Brain pericyte (primary cell): ENCODE data around the gene HPS3.

ENCODE experiments used
- DNase-seq: peaks from one replicate; pipeline ENCODE4 v3.0.0-alpha.2; 2012; ENCODE audit warnings: low read depth, low spot score

HPS3 gene

DNA sequence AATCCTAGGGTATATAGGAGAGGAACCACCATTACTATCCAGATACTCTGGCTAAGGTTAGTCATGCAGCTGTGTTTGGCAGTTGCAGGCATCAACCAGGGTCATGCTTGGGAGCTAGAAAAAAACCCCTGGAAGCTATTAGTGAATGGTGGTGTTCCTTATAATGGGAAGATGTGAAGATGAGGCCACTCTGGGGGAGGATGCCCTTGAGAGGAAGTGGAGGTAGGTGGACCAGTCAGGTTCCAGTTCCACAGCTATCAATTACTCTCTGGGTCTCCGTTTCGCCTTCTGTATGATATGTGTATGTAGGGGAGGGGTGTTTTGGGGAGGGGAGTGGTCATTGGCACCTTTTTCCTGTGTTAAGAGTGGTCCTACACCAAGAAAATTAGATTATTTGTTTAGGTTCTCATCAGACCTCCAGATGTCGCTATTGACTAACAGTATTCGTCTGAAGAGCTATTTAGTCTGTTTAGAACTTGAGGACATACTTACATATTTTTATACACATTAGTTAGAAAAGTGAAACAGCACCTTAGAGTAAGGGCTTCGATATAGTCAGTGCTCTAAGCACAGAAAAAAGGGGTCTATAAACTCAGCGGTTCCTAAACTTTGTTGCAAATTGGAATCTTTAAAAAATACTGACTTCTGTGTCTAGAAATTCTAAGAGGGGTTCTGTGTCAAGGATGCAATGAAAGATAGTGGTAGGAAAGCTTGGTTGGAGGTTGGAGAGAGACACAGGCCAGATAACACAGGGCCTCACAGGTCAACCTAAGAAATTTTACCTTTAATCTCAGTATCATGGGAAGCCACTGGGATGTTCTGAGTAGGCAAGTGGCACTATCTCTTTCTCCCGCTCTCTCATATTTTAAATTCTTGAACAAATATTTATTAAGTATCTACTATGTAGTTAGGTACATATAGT, 9.1 kb upstream of the HPS3 start:
- peak; percentile 36 for DNase-seq

DNA sequence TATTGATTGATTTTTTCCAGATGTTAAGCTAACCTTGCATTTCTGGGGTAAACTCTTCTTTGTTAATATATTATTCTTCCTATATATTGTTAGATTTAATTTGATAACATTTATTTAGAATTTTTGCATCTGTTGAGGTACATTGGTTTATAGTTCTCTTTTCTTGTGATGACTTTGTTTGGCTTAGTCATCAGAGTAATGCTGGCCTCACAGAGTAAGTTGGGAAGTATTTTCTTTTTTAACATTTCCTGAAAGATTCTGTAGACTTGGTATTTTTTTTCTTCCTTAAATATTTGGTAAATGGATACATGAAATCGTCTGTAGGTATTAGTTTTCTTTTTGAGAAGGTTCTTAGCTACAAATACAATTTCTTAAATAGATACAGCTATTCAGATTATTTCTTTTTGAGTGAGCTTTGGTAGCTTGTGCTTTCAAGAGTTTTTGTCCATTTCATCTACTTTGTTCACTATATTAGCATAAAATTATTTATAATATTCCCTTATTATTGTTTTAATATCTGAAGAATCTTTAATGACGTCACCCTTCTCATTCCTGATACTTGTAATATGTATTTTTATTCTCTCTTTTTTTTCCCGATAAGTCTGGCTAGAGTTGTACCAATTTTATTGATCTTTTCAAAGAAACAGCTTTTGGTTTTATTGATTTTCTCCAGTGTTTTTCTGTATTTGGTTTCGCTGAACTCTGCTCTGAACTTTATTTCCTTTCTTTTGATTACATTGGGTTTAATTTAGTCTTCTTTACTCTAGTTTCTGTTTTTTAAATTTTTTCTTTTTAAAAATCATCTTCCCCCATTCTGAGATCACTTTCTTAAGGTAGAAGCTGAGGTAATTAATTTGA, 6.5 kb upstream of the HPS3 start:
- DNase-seq = no peak

DNA sequence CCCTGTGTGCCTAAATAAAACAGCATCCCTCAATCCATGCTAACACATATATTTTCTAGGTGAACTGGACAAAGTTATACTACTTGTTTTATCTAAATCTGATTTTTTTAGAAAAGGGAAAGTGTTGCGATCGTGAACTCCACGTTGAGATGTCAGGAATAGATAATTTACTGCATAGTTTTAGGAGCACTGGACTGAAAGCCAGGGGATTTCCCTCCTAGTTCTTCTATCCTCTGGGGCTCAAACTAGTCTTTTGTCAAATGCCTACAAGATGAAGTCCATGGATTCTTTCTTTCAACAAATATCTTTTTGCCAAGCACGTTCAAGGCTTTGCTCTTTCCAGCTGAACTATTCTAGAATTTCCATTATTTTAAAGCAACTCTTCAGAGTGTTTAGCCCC, 617 bp upstream of the HPS3 start:
- DNase-seq = no peak

DNA sequence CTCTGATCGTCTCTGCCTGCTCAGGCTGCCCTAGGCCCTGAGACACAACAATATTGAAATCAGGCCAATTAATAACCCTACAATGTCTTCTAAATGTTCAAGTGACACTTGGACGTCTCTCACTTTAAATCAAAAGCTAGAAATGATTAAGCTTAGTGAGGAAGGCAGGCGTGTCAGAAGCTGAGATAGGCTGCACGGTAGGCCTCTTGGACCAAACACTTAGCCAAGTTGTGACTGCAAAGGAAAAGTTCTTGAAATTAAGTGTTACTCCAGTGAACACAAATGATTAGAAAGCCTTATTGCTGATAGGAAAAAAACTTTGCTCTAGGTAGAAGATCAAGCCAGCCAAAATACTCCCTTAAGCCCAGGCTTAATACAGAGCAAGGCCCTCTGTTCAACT, 2.2 kb downstream of the HPS3 start:
- no peak for DNase-seq

DNA sequence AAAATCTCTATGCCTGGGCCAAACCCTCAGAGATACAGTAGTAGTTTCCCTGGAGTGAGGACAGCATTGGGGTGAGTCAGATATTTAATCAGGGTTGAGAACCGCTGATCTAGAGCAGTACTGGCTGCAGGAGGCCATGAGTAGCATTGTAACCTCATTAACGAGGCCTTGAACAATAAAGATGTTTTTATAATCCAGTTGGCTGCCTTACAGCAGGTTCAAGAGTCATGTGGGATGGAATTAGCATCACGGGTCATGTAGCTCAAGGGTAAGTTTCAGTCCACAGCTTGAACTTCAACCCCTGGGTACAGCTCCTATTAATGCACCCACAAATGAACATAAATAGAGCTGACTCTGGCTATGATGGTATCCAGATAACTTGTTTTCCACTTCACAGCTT, 5.1 kb downstream of the HPS3 start:
- DNase-seq = no peak

DNA sequence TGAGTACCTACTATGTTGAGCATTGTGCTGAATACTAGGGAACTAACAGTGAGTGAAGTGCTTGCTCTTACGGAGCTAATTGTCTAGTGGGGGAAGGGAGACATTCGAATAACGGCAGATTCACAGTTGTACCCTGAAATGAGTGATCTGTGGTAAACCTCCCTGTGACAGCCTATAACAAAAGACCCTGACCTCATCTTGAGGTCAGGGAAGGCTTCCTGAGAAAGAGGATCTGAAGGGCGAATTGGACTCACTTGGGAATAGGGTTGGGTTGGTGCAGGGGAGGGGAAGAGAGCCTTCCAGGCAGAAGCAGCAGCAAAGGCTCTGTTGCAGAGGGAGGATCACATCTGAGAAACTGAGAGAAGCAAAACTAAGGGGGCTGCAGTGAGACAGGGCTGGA, 13.2 kb downstream of the HPS3 start:
- DNase-seq = no peak

DNA sequence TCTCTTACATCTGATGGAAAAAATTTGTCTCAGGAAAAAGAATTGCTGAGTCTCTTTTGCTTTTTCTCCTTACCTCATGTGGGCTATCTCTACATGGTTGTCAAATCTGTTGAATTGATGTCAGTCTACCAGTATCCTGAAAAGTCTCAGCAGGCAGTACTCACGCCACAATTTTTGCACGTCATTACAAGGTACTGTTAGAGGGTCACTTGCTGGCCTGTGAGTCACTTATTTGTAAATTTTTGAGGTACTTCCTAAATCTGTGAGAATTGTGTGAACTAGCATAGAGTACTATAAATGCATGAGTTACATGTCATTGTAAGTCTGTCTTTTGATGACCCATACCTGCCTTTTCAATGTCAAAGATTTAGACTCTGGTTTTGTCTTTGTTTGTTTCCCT, 15.9 kb downstream of the HPS3 start:
- no peak for DNase-seq

DNA sequence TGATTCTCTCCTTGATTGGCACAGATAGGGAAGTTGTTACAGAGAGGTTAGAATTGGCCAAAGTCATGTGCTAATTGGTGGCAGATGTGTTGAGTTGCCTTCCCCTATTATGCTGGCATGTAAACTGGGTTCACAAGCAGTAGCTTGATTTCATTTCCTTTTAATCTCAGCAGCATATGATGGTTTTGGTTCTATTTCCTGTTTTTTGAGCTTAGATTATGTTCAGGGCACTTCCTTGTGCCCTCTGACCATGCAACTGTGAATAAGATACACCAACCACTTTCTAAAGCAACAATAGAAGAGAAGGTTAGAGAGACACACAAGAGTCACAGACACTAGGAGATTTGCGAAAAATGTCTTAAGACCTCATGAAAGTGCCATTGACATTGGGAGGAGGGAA, 16.5 kb downstream of the HPS3 start:
- DNase-seq = no peak

DNA sequence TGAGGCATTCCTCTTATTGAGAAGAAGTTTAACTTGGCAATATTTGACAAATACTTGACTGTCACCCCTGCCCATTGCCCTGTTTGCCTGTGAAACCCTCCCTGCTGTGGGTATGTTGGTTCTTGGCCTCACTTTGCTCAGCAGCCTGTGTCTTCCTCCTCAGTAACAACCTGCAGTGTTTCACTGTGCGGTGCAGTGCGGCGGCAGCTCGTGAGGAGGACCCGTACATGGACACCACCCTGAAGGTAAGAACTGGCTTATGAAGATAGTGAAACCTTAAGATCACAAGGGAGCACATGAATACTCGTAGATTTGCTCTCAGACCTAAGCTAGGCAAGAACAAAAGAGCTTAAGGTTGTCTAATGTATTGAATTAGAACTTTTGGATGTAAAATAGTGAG, 21.0 kb downstream of the HPS3 start:
- no peak for DNase-seq

DNA sequence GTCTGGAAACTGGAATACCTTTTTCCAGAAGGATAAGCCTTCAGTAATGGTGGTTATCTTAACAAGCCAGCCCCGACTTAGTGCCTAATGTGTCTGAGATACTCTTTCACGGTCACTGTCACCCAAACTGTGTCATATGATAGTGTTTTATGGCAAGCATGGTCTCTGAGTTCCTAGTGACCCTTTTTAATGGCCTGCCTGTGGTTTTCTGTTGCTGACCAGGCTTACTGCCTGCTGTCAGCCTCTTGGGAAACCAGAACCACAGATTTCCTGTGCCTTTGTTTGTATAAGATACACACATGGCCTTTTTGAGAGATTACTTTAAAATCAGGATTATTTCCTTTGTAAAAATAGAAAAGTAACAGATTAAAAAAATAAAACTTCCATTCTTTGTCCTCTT, 22.4 kb downstream of the HPS3 start:
- no peak for DNase-seq

DNA sequence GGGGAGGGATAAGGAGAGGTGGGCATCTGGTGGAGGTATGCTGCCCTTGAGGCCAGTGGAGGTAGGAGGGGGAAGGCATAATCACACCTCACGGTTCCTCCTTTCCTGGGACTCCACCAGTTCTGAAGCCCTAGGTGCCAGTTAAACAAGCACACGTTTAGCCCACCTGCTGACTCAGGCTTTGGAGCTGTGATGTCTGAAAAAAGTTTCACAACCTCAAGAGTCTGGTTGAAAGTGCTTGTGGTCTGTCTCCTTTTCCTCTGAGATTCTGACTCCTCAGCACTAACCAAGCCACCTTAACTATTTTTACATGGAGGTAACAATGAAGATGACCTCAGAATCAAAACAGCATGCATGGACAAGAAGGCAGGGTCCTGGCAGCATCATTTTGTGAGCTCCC, 23.0 kb downstream of the HPS3 start:
- no peak for DNase-seq

DNA sequence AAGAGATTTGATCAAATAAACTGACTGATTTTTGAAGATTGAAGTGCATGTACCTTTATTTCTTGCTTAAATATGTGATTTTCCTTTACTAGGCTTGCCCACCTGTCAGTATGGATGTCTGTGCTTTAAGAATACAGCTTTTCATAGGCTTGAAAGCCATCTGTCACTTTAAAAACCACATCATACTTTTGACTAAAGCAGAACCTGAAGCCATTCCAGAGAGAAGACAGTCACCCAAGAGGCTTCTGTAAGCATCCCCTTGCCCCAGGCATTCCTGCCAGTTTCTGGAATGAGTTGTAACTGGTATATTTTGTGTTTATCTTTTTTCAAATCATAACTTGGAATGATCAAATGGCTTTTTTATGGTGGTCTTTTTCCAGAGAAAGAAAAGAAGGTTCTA, 24.0 kb downstream of the HPS3 start:
- DNase-seq = no peak

DNA sequence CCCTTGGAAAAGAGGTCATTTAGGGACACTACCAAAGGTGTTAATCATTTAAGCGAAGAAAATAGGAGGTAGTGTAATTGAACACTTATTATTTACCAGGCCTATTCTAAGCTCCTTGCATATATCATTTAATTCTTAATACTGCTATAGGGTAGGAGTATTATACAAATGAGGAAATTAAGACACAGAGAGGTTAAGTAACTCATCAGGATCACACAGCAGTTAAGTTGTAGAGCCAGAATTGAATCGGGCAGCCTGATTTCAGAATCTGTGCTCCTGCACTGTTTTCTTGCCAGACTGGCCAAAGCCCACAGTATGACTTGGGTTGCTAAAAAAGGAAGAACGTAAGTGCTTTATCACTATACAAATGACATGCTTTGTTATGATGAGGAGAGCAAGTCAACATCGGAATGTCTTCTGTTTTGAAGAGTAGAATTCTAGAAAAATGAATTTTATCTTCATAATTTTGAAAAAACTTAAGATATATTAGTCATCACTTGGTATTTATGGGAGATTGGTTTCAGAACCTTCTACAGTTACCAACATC, 31.4 kb downstream of the HPS3 start:
- DNase-seq = no peak

DNA sequence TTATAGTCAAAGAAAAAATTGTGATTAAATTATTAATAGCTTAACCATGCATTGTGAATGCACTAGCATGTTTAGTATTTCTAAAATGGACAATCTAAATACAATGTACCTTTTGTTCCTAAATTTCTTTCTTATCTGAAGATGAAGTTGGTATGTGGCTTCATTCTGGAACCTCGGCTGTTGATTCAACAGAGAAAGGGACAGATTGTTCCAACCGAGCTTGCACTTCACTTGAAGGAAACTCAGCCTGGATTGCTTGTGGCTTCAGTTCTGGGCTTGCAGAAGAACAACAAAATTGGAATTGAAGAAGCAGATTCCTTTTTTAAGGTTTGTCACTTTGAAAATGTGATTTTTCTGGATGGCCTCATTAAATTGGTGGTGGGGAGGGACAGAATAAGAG, 32.6 kb downstream of the HPS3 start:
- no peak for DNase-seq

DNA sequence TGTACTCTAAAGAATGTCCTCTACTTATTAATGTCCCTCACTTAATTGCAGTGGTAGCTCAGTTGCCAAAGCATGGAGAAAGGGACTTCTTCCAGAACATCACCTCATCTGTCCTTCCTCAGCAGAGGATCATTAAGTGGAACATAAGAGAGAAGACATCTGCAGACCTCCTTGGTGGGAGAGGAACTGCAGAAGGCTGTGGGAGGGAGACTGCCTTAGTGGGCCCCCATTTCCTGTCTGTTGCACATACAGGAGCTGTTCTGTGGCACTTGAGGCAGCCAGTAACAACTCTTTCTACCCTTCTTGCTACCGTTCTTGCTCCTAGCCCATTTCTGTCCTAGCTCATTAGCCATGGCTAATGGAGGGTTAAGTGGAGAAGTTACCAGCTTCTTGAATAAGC, 33.6 kb downstream of the HPS3 start:
- DNase-seq = no peak

DNA sequence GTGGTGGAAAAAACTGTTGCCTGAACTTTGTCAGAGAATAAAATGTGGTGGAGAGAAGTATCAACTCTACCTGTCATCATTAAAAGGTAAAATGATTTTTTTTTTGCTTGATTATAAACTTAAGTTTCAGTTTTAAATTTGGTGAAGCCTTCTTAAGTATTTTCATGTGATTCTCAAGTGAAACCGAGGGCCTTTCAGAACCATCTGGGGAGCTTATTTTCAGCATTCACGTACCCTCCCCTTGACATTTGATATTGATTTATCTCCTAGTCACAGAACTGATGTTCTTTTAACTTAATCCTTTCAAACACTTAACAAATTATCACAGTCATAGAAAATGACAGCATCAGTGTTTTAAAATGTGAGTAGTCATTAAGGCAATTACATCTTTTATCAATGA, 38.5 kb downstream of the HPS3 start:
- no peak for DNase-seq

DNA sequence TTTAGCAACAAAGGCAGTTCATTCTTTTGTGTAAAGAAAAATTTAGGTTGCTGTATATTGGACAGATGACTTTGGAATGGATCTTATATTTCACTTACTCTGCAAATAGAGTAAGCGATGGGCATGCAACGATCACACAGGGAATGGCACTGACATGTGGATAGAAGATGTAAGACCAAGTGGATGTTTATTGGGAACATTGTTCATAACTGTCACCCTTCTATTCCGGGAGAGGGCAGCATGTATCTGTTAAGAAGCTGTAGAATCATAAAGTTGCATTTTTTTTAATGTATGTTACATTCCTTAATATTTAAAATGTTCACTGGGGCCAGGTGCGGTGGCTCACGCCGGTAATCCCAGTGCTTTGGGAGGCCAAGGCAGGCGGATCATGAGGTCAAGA, 41.2 kb downstream of the HPS3 start:
- no peak for DNase-seq

DNA sequence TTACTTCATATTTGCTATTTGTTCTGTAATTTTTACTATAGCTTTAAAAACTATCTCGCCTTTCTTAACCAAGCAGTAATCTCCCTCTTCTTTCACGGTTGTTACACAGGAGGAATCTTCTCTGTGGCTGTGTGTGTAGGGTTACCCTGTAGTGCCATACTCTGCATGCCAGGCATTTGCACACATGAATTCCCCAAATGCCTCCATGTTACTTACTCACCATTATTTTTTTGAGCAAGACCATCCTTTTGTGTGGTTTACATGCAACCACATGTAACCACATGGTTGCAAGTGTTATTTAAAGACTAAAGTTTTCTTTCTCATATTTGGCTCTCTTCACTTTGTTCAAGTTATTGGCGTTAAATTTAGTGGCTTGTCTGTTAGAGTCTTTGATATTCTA, 45.5 kb downstream of the HPS3 start:
- DNase-seq = no peak

DNA sequence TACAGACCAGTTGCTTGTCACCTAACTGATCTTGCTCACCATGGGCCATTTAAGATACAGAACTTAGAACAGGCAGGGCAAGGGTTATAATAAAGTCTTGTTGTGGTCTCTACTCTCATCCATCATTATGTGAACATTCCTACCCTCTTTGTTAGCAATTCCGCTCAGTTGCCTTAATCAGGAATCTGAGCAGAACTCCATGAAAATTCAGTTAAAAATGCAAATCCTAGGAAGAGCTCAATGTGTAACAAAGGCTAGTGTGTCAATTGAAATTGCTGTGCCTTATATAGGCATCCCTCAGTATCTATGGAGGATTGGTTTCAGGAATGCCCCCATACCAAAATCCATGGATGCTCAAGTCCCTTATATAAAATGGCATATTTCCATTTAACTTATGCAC, 47.7 kb downstream of the HPS3 start:
- no peak for DNase-seq

DNA sequence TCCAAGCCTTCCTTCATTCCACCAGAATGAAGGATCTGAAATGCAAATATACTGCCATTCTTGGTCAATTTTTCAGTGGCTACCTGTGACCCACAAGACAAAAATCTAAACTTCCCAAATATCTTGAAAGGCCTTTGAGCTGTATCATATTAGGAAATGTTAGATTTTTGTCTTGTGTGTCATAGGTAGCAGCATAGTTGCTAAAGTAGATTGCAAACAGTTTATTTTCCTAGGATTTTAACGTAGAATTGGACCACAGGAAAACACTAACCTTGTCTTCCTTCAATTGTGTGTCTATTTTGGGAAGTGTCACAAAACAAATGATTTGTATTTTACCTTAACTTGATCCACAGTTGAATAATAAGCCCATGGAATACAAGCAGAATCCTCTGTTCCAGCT, 49.8 kb downstream of the HPS3 start:
- no peak for DNase-seq

DNA sequence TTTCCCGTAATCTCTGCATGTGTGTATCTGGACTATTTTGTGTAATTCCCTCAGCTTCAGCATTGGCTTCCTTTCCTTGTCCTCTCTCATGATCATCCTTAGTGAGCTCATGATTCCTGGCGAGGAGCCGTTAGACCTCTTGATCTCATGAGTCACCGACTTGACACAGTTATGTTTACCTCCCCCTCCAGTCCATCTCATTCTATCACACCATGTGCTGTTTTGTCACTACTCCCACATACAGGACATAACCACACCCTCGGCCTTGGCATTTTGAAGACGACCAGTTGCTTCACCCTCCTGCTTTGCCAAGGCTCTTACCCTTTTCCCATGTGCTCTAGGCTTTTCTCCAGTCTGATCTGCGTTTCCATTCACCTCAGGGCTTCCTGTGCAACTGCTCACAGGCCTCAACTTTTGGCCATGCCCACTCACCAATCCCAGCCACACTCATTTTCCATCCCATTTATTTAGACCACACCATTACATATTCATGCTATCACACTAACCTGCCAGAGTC, 50.7 kb downstream of the HPS3 start:
- peak; percentile 90 for DNase-seq

DNA sequence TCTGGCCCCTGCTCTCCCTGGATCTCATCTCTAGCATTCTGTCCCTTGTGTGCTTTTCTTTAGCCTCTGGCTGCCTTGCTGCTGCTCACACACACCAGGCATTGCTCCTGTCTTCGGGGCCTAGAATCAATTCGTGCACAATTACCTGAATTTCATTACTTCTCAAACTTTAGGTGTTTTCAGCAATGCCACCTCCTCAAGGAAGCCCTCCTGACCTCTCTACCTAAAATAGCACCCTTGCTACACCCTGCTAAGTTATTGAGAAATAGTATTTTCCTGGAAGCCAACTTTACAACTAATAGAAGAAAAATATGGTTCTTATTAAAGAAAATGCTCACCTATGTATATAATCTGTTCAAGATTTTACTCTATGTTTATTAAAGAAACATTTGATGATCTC, 51.7 kb downstream of the HPS3 start:
- no peak for DNase-seq
